ENCODE results near the gene SORCS1.

- TF ChIP-seq CTCF (IDR thresholded peaks at IDR 0.05; ENCODE audit: control extremely low read depth in 1 of 3, insufficient read depth in 1 of 3, low read depth in 1 of 3, low read length in 3 of 3) (no peak), EP300 (IDR thresholded peaks at IDR 0.05; ENCODE audit: borderline replicate concordance in 1 of 2, low read depth in 2 of 2, low read length in 2 of 2) (no peak), POLR2A (IDR thresholded peaks at IDR 0.05; ENCODE audit: control extremely low read depth in 1 of 2, low read depth in 2 of 2, low read length in 2 of 2) (no peak), RAD21 (IDR thresholded peaks at IDR 0.05 in 1 of 2, conservative IDR thresholded peaks at IDR 0.05 in 1 of 2; ENCODE audit: low read depth in 2 of 2, low read length in 2 of 2) (no peak), SP1 (IDR thresholded peaks at IDR 0.05; ENCODE audit: low read depth, low read length) (no peak), ZNF274 (IDR thresholded peaks at IDR 0.05; ENCODE audit: borderline replicate concordance, extremely low read depth, low read length) (no peak), HDAC2 (IDR thresholded peaks at IDR 0.05; ENCODE audit: borderline replicate concordance in 1 of 2, low read depth in 2 of 2, low read length in 2 of 2) (no peak), SUZ12 (IDR thresholded peaks at IDR 0.05; ENCODE audit: low read length) (no peak), ASH2L (IDR thresholded peaks at IDR 0.05; ENCODE audit: low read length) (no peak), KDM4A (IDR thresholded peaks at IDR 0.05; ENCODE audit: low read depth, low read length, severe bottlenecking) (no peak), SAP30 (IDR thresholded peaks at IDR 0.05; ENCODE audit: insufficient read depth, insufficient replicate concordance, low read length) (no peak)
These were observed 389.4 kb downstream of the SORCS1 start for GRCh38 chr10:106775127-106775526.
